OCI-LY7 (cell line): Measurements from ENCODE around the gene XNDC1N.

Source experiments
- CTCF ChIP-seq: fragments of 200-600 bp; sonication (generic); conservative IDR thresholded peaks from 2 replicates; pipeline ENCODE4 v1.5.1; 2014; ENCODE audit warnings: mild to moderate bottlenecking, antibody characterized with exemption, low read length, moderate library complexity, mixed read lengths
- EZH2phosphoT487 ChIP-seq: fragments of 200-600 bp; sonication (generic); IDR thresholded peaks from 2 replicates; pipeline ENCODE4 v1.6.1; 2018; ENCODE audit warnings: low read depth, borderline replicate concordance, mild to moderate bottlenecking, mixed run types, antibody characterized with exemption, low read length, moderate library complexity, mixed read lengths

- TF ChIP-seq CTCF (peak; percentile 92), EZH2phosphoT487 (no peak)
Measured at GRCh38 chr11:71977743-71978418, 49.5 kb upstream of the XNDC1N start.
